EL (cell line): ENCODE measurements around the gene OGFOD3.
"Not testable (repeated sequence)": the region's sequence is repeated elsewhere in the genome, so short reads cannot be mapped to it uniquely, and the experiment has no call there.

Experiments used
- DNase-seq: peaks from one replicate; pipeline ENCODE4 v3.0.0-alpha.2; 2016

OGFOD3 gene

GRCh38 chr17:82349287-82349701 lies 69.1 kb downstream of the OGFOD3 start:
- no peak for DNase-seq

- DNase-seq, result no peak
Measured at GRCh38 chr17:82348866-82349265, 69.5 kb downstream of the OGFOD3 start.

GRCh38 chr17:82348434-82348833 lies 70.0 kb downstream of the OGFOD3 start:
- no peak for DNase-seq

GRCh38 chr17:82347994-82348393 lies 70.4 kb downstream of the OGFOD3 start:
- DNase-seq, result not testable (repeated sequence)

GRCh38 chr17:82346342-82347300 lies 71.8 kb downstream of the OGFOD3 start:
- no peak for DNase-seq

GRCh38 chr17:82345151-82345976 lies 73.0 kb downstream of the OGFOD3 start:
- no peak for DNase-seq

- no peak for DNase-seq
Measured at GRCh38 chr17:82344175-82344907, 74.0 kb downstream of the OGFOD3 start.

- DNase-seq, result no peak
Measured at GRCh38 chr17:82343560-82343959, 74.8 kb downstream of the OGFOD3 start.

- no peak for DNase-seq
Measured at GRCh38 chr17:82342361-82343079, 75.9 kb downstream of the OGFOD3 start.

- no peak for DNase-seq
Measured at GRCh38 chr17:82339634-82340580, 78.5 kb downstream of the OGFOD3 start.
